ENCODE measurements around the gene MANSC1.

The MANSC1 gene

GRCh38 chr12:12364787-12365445 is 14.9 kb upstream of the MANSC1 start:
- Histone ChIP-seq H3K9me3 (ENCODE audit: control insufficient read depth, insufficient read depth, low read length) (no peaks in the 10 kb centered on the region), H3K4me3 (ENCODE audit: low read length) (no peak overlapping the region), H3F3A (ENCODE audit: control insufficient read depth, insufficient read depth) (0 out of 2 replicates have a peak, but pooled peaks cover 2% of the 10 kb centered on the region), H3K4me2 (ENCODE audit: low read length) (no peak overlapping the region), H4K20me1 (ENCODE audit: control insufficient read depth, insufficient read depth, low read depth, low read length) (no peaks in the 10 kb centered on the region), H3K4me1 (ENCODE audit: control insufficient read depth, low read length) (peaks cover 3% of the 10 kb centered on the region; the same call in 1 of the 2 replicates), H3K27me3 (ENCODE audit: control insufficient read depth, low read length) (no peaks in the 10 kb centered on the region), H3K27ac (ENCODE audit: low read depth, low read length) (no peak overlapping the region), H3K79me2 (ENCODE audit: control insufficient read depth, low read length) (peaks cover 3% of the 10 kb centered on the region), H3K36me3 (ENCODE audit: control insufficient read depth, low read length) (no peaks in the 10 kb centered on the region), H3K9me2 (replicated peaks; ENCODE audit: control insufficient read depth, low read length) (no peaks in the 10 kb centered on the region)
- TF ChIP-seq EZH2phosphoT487 (IDR thresholded peaks at IDR 0.05; ENCODE audit: borderline replicate concordance, low read length) = no peak
- TF ChIP-seq CTCF (IDR thresholded peaks at IDR 0.05; ENCODE audit: low read depth, low read length, poor library complexity, severe bottlenecking) = no peak

- no peak for TF ChIP-seq CTCF (IDR thresholded peaks at IDR 0.05; ENCODE audit: low read depth, low read length, poor library complexity, severe bottlenecking)
- no peak for TF ChIP-seq EZH2phosphoT487 (IDR thresholded peaks at IDR 0.05; ENCODE audit: borderline replicate concordance, low read length)
- peak overlapping the region; percentile 72 for H3K4me3 ChIP-seq (ENCODE audit: low read length)
- H3K4me1 ChIP-seq (ENCODE audit: control insufficient read depth, low read length) = peaks cover 18% of the 10 kb centered on the region
- peaks cover 3% of the 10 kb centered on the region; the same call in 1 of the 2 replicates for H3F3A ChIP-seq (ENCODE audit: control insufficient read depth, insufficient read depth)
- H3K9me2 ChIP-seq (replicated peaks; ENCODE audit: control insufficient read depth, low read length) = no peaks in the 10 kb centered on the region
- no peaks in the 10 kb centered on the region for H3K36me3 ChIP-seq (ENCODE audit: control insufficient read depth, low read length)
- H3K79me2 ChIP-seq (ENCODE audit: control insufficient read depth, low read length) = peaks cover 26% of the 10 kb centered on the region
- no peaks in the 10 kb centered on the region for H4K20me1 ChIP-seq (ENCODE audit: control insufficient read depth, insufficient read depth, low read depth, low read length)
- H3K9me3 ChIP-seq (ENCODE audit: control insufficient read depth, insufficient read depth, low read length) = no peaks in the 10 kb centered on the region
- no peaks in the 10 kb centered on the region for H3K27me3 ChIP-seq (ENCODE audit: control insufficient read depth, low read length)
- peak overlapping the region; percentile 75 for H3K4me2 ChIP-seq (ENCODE audit: low read length)
- H3K27ac ChIP-seq (ENCODE audit: low read depth, low read length) = peak overlapping the region; percentile 78
These were observed 8.5 kb upstream of the MANSC1 start for GRCh38 chr12:12358528-12358927.

GRCh38 chr12:12357719-12358461 is 7.8 kb upstream of the MANSC1 start:
- no peaks in the 10 kb centered on the region for H3K9me2 ChIP-seq (replicated peaks; ENCODE audit: control insufficient read depth, low read length)
- no peaks in the 10 kb centered on the region for H3K9me3 ChIP-seq (ENCODE audit: control insufficient read depth, insufficient read depth, low read length)
- peaks cover 3% of the 10 kb centered on the region; the same call in 1 of the 2 replicates for H3F3A ChIP-seq (ENCODE audit: control insufficient read depth, insufficient read depth)
- H3K27me3 ChIP-seq (ENCODE audit: control insufficient read depth, low read length) = no peaks in the 10 kb centered on the region
- TF ChIP-seq EZH2phosphoT487 (IDR thresholded peaks at IDR 0.05; ENCODE audit: borderline replicate concordance, low read length) (no peak), CTCF (IDR thresholded peaks at IDR 0.05; ENCODE audit: low read depth, low read length, poor library complexity, severe bottlenecking) (no peak)
- H3K27ac ChIP-seq (ENCODE audit: low read depth, low read length) = peak overlapping the region; percentile 78
- peak overlapping the region; percentile 75 for H3K4me2 ChIP-seq (ENCODE audit: low read length)
- no peaks in the 10 kb centered on the region for H3K36me3 ChIP-seq (ENCODE audit: control insufficient read depth, low read length)
- H3K4me1 ChIP-seq (ENCODE audit: control insufficient read depth, low read length) = peaks cover 18% of the 10 kb centered on the region
- no peaks in the 10 kb centered on the region for H4K20me1 ChIP-seq (ENCODE audit: control insufficient read depth, insufficient read depth, low read depth, low read length)
- peaks cover 26% of the 10 kb centered on the region for H3K79me2 ChIP-seq (ENCODE audit: control insufficient read depth, low read length)
- peak overlapping the region; percentile 72 for H3K4me3 ChIP-seq (ENCODE audit: low read length)

All from DOHH2 (cell line).